Suppressor macrophage (primary cell): ENCODE data around the gene R3HDM4.

Experiments
- DNase-seq, 4 experiments: peaks; one replicate each; pipeline ENCODE4 v3.0.0-alpha.2; 2020 to 2022

The R3HDM4 gene

DNA sequence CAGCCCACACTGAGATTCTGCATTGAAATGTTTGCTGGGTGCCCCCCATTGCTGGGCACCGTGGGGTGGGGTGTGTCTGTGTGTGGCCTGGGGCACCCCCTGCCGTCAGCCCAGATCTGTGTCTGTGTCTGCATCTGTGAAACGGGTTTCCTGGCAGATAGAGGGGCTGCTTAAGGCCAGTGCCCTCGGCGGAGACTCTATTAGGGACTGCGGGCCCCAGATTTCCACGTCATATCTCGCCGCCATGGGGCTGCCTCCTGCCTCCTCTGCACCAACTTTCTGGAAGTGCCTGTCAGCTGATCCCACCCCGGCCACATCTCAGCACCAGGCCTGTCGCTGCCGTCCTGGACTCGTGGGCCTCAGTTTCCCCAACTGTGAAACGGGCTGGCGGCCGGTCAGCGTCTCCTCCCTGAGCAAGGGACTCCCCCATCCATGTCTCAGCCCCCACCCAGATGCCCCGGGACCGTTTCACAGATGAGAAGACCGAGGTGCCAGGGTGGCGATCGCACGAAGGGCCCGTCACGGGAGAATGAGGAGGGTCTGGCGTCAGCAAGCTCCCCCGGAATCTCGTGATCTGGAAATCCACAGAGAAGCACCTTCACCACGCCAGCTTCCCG is 34.2 kb upstream of the R3HDM4 start:
- DNase-seq: no peak

DNA sequence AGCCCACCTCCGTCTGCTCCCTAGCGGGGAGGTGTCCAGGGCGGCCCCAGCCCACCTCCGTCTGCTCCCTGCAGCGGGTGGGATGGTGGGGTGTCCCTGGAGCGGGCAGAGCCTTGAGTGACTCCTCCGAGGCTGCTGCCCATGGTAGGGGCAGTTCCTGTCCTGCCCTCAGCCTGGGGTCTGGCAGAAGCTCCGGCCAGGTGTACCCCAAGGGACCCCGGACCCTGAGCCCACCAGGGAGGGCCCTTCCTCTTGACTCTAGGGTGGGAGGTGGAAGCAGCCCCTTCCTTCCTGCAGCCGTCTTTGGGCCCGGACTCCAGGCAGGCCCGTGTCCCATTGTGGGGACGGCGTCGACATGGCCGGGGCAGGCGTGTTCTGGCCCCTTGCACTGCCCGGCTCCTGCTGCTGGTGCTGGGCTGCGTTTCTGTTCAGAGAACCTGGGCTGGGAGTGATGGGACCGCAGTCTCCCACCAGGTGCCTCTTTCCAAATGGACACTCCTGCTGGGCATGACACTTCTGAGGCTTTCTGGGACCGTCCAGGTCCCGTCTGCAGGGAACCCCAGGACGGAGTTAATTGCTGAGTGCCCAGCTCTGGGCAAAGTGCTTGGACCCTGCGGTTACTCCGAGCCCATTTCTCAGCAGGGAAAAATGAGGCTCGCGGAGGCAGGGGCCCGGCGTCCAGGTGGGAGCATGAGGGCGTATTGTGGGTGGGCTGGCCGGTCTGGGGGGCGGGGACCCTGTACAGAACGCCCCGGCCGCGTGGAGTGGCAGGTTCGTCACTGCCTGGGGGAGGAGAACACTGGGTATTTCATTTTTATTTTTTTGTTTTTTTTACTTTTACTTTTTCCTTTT is 32.6 kb upstream of the R3HDM4 start:
- DNase-seq: no peak

DNA sequence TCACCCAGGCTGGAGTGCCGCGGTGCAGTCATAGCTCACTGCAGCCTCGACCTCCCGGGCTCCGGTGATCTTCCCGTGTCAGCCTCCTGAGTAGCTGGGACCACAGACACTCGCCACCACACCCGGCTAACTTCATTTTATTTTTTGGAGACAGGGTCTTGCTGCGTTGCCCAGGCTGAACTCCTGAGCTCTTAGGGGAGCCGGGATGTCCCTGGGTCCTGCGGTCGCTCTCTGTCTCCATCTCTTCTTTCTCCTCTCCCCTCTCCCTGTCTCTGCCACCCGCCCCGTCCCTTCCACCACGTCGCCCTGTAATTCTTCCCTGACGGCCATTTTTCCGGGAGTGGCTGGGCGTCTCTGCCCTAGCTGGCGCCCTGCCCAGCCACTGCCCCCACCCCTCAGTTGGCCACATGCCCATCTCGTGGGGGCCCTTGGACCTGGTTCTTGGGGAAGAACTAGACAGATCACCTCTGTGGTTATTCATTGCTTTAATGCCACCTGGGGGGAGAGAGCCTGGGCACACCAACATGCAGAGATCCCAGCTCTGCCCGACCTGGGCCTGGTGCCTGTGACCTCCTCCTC is 31.7 kb upstream of the R3HDM4 start:
- DNase-seq: peak in 1 of 4 experiments; percentile 4

DNA sequence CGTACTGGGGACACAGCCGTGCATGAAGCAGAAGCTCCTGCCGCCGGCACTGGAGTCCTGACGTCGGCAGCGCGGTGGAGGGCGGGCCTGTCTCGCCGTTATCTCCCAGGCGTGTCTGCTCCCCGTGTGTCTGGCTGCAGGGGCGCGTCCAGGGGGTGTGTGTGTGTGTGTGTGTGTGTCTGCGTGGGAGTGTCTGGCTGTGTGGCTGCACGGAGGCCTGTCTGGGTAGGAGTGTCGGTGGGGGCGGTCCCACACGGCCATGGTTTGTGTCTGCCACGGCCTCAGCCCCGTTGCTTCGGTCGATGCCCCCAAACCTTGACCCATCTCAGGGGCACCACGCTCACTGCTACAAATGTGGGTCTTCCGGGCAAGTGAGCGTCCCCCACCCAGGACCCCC is 31.1 kb upstream of the R3HDM4 start:
- peak in 1 of 4 experiments; percentile 13 for DNase-seq

DNA sequence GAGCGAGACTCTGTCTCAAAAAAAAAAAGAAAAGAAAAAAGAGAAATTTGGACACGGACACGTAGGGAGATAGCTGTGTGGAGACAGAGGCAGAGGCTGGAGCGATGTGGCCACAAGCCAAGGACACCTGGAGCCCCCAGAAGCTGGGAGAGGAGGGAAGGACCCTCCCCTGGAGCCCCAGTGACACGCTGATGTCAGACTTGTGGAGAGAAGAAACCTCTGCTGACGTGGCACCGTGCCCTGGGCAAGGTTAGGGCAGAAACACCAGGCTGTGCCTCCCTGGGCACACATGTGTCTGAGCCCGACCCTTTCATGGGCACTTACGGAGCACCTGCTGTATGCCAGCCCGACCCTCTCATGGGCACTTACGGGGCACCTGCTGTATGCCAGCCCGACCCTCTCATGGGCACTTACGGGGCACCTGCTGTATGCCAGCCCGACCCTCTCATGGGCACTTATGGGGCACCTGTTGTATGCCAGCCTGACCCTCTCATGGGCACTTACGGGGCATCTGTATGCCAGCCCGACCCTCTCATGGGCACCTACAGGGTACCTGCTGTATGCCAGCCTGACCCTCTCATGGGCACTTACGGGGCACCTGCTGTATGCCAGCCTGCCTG is 30.6 kb upstream of the R3HDM4 start:
- no peak for DNase-seq

DNA sequence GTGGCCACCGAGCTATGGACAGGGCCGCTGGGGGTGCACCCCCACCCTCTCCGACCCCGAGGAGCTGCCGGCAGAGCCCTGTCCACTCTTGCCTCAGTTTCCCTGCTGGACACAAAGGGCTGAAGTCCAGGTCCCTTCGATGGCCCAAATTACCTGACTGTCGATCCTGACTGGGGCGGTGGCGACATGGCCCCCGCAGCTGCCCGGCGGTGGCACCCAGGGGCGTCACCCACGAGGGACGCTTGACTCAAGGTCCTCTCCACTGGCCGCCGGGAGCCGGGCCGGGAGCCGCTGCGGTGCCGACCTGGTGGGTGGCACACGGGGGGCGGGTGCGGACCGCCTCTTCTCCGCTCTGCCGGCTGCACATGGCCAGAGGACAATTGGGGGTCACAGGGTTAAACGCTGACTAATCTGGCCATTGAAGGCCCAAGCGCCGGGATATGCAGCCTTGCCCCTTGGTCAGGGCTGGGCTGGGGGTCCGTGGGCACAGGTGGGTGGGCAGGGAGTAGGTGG is 29.2 kb upstream of the R3HDM4 start:
- DNase-seq: no peak

DNA sequence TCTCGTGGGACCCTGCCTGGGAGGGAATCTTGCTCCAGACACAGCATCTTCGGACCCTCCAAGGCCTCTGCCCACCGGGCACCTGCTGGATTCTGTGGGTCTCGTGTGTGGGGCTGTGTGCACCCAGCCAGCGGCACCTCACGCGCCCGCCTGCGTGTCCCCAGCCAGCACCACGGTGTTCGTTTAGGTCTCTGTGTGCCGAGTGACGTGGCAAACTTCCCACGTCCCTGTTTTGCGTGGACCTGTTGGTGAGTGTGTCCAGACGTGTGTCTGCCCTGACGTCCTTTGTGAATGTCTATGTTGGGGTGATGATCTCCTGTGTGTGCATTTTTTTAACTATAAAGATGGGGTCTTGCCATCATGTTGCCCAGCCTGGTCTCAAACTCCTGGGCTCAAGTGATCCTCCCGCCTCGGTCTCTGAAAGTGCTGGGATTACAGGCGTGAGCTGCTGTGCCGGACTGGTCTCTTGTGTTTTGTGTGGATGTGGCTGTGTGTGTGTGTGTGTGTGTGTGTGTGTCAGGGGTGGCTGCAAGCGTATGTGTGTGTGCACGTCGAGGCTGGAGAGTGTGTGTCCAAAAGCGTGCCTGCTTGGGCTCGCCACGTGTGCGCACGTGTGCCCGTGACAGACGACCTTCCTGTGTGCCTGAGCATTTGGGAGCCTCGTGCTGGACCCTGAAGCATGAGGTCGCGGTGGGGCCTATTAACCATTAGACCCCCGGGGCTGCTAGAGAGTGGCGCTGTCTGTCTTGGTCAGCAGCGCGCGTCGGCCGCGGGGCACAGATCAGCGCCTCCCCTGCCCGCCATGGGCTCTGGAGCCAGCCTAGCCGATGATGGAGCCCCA is 28.5 kb upstream of the R3HDM4 start:
- DNase-seq: no peak

DNA sequence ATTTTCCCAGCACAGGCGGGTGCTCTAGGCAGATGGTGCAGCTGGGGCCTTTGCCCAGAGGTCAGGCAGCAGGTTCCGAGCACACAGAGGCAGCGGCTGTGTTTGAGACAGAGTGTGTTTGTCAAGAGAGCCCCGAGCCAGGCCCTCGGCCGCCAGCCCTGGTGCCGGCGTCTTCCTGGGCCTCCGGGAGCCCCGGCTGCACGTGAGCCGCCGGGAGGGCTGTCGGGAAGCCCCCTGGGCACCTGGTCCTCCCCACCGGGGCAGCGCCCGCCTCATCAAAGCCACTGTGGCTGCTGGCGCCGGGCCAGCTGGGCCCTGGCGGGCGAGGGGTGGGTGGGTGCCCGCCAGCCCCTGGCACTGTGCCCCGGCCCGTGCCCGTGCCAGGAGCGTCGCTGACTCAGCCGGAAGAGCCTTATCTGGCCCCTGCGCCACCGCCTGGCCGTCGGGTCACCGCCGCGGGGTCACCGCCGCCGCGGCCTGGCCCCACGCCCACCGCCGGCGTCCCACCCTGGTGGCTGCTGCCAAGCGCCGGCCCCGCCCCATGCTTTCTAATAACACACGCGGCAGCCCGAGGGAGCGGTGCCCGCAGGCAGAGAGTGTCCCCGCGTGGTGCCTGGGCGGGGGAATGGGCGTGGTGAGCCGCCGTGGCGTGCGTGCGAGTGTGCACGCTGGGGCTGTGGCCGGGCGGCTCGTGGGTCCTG is 27.7 kb upstream of the R3HDM4 start:
- peak; percentile 89 to 94 (median 92) for DNase-seq

DNA sequence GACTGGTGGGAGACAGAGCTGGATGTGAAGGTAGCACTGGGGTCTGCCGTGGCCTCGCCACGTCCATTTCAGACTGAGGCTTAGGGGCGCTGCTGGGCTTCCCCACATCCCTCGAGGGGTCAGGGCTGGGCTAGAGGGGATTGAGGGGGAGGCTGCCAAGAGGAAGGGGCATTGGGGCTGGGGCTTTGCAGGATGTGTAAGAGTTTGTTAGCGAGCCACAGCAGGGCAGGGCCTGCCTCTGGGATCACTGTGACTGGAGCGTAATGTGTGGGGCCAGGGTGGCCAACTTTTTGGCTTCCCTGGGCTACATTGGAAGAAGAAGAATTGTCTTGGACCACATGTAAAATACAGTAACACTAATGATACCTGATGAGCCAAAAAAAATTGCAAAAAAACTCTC is 26.9 kb upstream of the R3HDM4 start:
- no peak for DNase-seq

DNA sequence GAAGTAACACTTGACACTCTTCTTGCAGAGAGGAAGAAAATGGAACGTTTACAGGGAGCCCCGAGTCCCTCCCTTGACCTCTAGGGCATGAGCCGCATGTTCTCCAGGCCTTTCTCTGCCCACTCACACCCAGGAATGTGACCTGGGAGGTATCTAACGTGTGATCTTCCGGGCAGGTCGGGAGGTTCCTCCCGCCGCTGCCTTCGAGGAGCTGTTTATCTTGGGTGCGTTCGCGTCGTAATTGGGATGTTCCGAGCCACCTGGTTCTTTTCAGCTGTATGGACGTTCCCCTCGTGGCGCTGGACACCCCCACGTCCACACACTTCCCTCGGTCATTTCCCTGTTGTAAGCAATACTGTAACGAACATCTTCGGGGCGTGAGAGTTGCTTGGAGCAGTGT is 26.4 kb upstream of the R3HDM4 start:
- no peak for DNase-seq

DNA sequence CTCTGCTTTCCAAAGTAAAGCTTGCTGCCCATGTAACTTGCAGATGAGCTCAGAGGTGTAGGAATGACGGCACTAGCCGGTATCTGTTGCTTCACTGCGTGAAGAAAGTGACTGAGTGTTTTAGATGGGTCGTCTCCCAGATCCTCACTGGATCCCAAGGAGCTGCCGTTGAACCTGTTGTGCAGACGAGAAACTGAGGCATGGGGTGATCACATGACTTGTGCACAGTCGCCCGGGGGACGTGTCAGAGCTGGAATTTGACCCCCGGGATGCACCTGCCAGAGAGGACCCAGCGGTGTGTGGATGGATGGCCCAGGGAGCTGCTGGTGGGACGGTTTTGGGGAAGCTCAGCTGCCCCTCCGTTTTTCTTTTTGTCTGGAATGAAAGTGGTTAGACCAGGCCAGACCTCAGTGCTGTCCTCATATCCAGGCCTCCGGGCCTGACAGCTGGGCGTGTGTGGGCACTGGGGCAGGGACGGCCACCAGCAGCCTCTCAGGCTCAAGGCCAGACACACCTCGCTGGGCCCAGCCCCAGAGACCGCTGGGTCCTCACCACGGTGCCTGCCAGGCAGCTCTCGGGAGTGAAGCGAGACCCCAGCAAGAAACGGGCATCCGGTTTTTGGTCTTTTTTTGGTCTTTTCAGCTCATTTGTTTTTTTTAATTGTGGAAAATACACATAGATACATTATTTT is 25.4 kb upstream of the R3HDM4 start:
- DNase-seq: peak in 1 of 4 experiments; percentile 17

DNA sequence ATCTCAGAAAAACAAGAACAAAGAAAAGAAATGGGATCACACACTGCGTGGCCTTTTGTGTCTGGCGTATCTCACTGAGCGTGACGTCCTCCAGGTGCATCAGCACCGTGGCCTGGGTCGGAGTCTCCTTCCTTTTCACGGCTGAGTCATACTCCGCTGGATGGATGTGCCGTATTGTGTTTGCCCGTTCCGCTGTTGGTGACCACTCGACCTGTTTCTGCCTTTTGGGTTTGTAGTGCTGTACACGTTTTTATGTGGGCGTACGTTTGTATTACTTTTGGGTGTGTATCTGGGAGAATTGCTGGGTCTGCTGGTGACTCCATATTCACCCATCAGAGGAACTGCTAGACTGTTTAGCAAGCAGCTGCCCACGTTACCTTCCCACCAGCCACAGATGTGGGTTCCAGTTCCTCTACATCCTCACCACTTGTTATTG is 24.3 kb upstream of the R3HDM4 start:
- peak; percentile 87 to 97 (median 90) for DNase-seq

DNA sequence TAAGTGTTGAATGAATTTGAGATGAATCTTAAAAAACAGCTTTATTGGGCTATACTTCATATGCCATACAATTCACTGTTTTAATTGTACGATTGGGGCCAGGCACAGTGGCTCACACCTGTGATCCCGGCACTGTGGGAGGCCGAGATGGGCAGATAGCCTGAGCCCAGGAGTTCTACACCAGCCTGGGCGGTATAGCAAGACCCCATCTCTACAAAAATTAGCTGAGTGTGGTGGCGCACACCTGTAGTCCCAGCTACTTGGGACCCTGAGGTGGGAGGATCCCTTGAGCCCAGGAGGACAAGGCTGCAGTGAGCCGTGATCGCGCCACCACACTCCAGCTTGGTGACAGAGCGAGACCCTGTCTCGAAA is 23.1 kb upstream of the R3HDM4 start:
- no peak for DNase-seq

DNA sequence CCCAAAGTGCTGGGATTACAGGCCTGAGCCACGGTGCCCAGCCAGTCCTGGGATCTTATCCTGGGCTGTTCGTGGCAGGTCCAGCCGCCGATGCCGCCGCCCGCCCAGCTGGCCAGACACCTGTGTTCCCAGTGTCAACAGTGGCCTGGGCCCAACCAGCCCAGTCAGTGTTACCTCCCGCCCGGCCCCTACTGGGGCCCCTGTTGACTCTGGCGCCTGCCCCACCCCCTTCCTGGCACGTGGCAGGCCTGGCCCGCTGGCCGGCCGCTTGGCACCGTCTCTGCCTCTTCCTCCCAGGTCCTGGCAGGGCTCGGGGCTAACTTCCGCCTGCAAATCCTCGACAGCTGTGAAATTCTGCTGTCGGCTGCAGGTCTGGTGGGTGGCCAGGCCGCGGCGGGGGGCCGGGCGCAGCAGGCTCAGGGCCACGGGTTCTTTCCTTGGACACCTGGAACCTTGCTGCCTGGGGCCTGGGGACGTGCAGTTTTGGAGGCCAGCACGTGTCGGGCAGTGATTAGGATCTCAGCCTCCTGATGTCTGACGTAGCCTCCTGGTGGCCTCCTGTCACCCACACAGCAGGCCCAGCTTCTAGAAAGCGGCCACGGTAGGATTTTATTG is 22.0 kb upstream of the R3HDM4 start:
- DNase-seq: peak; percentile 82 to 93 (median 88)

DNA sequence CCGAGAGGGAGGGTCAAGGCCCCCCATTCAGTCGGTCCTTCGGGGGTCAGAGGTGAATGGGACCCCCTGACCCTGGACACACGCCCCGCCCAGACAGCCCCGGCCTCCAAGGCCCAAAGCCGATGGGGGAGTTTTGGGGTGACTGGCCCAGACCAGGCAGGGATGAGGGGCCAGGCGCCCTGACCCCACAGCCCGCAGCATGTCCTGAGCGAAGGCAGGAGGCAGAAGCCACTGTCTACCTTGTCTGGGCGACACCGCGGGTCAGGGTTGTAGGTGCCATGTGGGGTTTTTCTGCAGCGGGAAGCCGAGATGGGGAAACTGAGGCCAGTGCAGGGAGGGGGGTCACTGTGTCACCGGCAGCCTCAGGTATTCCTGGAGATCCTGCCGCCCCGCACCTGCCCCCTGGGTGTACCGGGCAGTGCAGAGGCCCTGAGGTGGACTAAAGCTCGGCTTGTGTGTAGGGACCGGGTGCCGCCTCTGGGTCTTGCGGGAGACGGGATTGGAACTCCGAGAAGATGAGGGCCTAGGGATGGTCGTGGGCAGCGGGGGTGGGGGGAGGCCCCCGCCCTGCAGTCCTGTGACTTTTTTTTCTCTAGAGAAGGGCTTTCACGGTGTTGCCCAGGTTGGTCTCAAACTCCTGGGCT is 21.3 kb upstream of the R3HDM4 start:
- DNase-seq: no peak

DNA sequence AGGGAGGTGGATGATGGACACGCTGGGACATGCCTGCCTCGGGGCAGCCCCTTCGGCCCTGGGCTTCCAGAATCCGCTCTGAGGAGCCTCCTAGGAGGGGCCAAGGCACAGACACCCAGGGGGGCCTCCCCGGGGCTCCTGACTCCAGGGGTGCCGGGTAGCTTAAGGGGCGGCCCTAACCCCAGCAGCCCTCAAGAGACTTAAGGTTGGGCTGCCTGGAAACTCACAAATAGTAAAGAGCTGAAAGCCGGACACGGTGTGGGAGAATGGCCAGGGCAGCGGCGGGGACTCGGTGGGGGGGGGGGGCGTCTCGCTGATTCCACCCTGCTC is 20.5 kb upstream of the R3HDM4 start:
- DNase-seq: no peak

DNA sequence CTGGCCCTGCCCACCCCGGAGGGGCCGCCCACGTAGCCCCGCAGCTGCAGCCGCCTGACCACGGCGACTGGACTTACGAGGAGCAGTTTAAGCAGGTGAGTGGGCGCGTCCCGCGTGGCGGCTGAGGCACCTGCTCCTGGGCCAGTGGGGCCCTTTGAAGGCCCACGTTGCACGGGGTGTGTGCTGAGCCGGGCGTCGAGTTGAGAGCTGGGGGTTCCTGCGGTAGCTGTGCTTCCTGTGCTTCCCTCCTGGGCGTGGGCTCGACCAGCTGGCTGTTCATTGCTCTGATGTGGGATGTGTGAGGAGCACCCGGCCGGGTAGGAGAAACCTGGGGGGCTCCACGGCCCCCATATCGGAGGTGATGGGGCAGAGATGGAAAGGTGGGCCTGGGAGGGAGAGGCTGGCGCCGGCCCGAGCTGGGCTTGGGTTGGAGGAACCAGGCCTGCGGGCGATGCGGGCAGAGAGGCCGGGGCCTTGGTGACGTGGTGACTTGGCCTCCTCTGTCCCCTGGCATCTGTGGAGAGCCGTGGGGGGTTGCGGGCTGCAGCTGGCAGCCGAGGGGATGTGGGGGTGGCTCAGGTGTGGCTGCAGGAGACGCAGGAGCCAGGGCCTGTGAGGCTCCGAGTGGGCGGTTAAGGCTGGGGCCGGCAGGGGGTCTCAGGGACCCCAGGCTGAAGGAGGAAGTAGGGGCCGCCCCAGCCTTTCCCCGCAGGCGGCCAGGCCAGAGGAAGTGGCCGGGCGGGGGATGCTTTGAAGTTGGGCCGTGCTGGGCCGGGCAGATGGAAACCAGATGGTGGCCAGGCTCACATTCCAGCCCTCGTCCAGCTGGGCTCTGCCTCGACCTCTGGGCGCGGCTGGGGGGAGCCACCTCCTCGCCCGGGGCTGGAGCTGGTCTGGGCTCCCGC is 19.9 kb upstream of the R3HDM4 start:
- DNase-seq: peak; percentile 72 to 87 (median 79)

DNA sequence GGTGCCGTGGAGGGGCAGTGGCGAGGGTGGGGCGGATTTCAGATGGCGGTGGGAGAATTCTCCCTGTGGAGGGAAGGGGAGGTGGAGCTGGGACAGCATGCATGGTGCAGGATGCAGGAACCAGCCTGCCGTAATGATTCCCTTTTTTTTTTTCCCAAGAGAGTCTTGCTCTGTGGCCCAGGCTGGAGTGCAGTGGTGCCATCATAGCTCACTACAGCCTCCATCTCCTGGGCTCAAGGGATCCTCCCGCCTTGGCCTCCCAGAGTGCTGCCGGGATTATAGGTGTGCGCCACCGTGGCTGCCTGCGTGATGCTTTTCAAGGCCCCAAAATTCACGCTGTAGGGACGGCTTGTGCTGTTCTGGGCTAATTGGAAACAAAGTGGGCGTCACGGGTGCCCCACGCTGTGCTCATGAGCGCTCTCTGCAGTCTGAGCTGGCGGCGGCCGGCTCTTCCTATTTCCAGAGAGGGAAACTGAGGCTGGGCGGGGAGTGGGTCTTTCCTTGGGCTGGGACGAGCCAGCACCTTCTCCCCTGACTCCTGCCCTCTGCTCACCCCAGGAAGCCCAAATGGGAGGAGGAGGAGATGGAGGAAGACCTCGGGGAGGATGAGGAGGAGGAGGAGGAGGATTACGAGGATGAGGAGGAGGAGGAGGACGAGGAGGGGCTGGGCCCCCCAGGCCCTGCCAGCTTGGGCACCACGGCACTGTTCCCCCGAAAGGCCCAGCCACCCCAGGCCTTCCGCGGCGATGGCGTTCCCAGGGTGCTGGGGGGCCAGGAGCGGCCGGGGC is 19.0 kb upstream of the R3HDM4 start:
- no peak for DNase-seq
